OCI-LY7 (cell line): ENCODE measurements around the gene UBR2. TPM values are rescaled to one million over a fixed set of nuclear protein-coding genes. Genes with fewer than 3 reads are reported as not detected.

Experiments used
- BruUV-seq: library from RNA; stranded (reverse); fragments of 400-500 nt; replicated peaks from 2 replicates; lab custom pipeline; 2021; lab: Mats Ljungman, UMichigan
- CTCF ChIA-PET: fragments of 300-600 bp; sonication (Branson Sonifier 250); formaldehyde crosslinking; loops from one replicate; lab custom pipeline; 2022; ENCODE audit warnings: antibody characterized with exemption; ENCODE audit not compliant: unreplicated experiment; lab: Charles Lee
- POLR2A ChIA-PET: fragments of 300-600 bp; sonication (Branson Sonifier 250); formaldehyde crosslinking; loops from one replicate; lab custom pipeline; 2022; ENCODE audit warnings: antibody characterized with exemption; lab: Charles Lee
- DNase-seq: peaks from one replicate; pipeline ENCODE4 v3.0.0-alpha.2; 2015; ENCODE audit warnings: low spot score
- H2AFZ ChIP-seq: fragments of 200-600 bp; sonication (generic), shearing (Covaris generic); 2 replicates; pipeline ENCODE4 v1.6.1; 2014; ENCODE audit warnings: mild to moderate bottlenecking, antibody characterized with exemption, low read length, moderate library complexity
- H3K27ac ChIP-seq: fragments of 200-600 bp; sonication (generic); 2 replicates; pipeline ENCODE4 v1.5.1; 2014; ENCODE audit warnings: mixed run types, low read depth, mild to moderate bottlenecking, moderate library complexity, low read length, inconsistent platforms; ENCODE audit not compliant: poor library complexity, severe bottlenecking
- H3K36me3 ChIP-seq: fragments of 200-600 bp; sonication (generic); 2 replicates; pipeline ENCODE4 v1.6.1; 2014; ENCODE audit warnings: mild to moderate bottlenecking, antibody characterized with exemption, low read length, moderate library complexity, mixed read lengths; ENCODE audit not compliant: insufficient read depth
- H3K4me1 ChIP-seq: fragments of 200-600 bp; sonication (generic); 2 replicates; pipeline ENCODE4 v1.5.1; 2014; ENCODE audit warnings: mild to moderate bottlenecking, low read length; ENCODE audit not compliant: insufficient read depth, poor library complexity, severe bottlenecking
- H3K4me2 ChIP-seq: fragments of 200-600 bp; sonication (generic); 2 replicates; pipeline ENCODE4 v1.6.1; 2014; ENCODE audit warnings: mild to moderate bottlenecking, low read length
- H3K4me3 ChIP-seq: fragments of 200-600 bp; sonication (generic); 2 replicates; pipeline ENCODE4 v1.5.1; 2014; ENCODE audit warnings: mild to moderate bottlenecking, low read depth, low read length; ENCODE audit not compliant: poor library complexity, severe bottlenecking
- H3K79me2 ChIP-seq: fragments of 200-600 bp; sonication (generic); 2 replicates; pipeline ENCODE4 v1.6.1; 2016; ENCODE audit warnings: low read depth, mild to moderate bottlenecking, low read length, moderate library complexity, mixed read lengths; ENCODE audit not compliant: insufficient read depth
- H3K9me2 ChIP-seq: fragments of 200-600 bp; sonication (generic); 2 replicates; pipeline ENCODE4 v1.6.1; 2016; ENCODE audit warnings: mild to moderate bottlenecking, low read length, mixed read lengths; ENCODE audit not compliant: insufficient read depth
- H3K9me3 ChIP-seq: fragments of 200-600 bp; sonication (generic); 2 replicates; pipeline ENCODE4 v1.6.1; 2014; ENCODE audit warnings: mild to moderate bottlenecking, mixed run types, low read length, mixed read lengths
- H4K20me1 ChIP-seq: fragments of 200-600 bp; sonication (generic); 2 replicates; pipeline ENCODE4 v1.6.1; 2014; ENCODE audit warnings: mild to moderate bottlenecking, antibody characterized with exemption, low read length, moderate library complexity, mixed read lengths; ENCODE audit not compliant: insufficient read depth
- EZH2phosphoT487 ChIP-seq: fragments of 200-600 bp; sonication (generic); IDR thresholded peaks from 2 replicates; pipeline ENCODE4 v1.6.1; 2018; ENCODE audit warnings: low read depth, borderline replicate concordance, mild to moderate bottlenecking, mixed run types, antibody characterized with exemption, low read length, moderate library complexity, mixed read lengths
- intact Hi-C: fragments of 100-400 bp; cut with micrococcal nuclease; formaldehyde crosslinking; loops from one replicate; pipeline ENCODE4 v1.10.0; 2022; ENCODE audit not compliant: unreplicated experiment
- total RNA-seq, 2 experiments: library from RNA; depleted of rRNA in 1 of 2; stranded (reverse); fragments of >200 nt in 1 of 2; shearing (Covaris generic) in 1 of 2; gene quantifications; 2 replicates each; pipeline ENCODE4 v1.2.3, GENCODE V29; 2014 to 2022
- TF ChIP-seq, protein P1 (sequence below): fragments of 200-600 bp; sonication (generic); conservative IDR thresholded peaks from 2 replicates; pipeline ENCODE4 v1.5.1; 2014; ENCODE audit warnings: mild to moderate bottlenecking, antibody characterized with exemption, low read length, moderate library complexity, mixed read lengths

UBR2 gene
- total RNA-seq, 2 experiments from 2014 or later: 17.1 to 26.7 TPM

GRCh38 chr6:42569102-42570028 lies 5.5 kb downstream of the UBR2 start:
- Histone ChIP-seq H4K20me1 (peaks cover 7% of the 10 kb centered on the region; the same call in 1 of the 2 replicates), H3K9me2 (no peaks in the 10 kb centered on the region), H3K79me2 (peaks cover 96% of the 10 kb centered on the region), H3K4me3 (no peak overlapping the region), H3K27ac (peak overlapping the region; percentile 26), H3K4me2 (peak overlapping the region; percentile 22), H3K36me3 (peaks cover 35% of the 10 kb centered on the region), H2AFZ (no peak overlapping the region), H3K4me1 (peaks cover 49% of the 10 kb centered on the region), H3K9me3 (peaks cover 10% of the 10 kb centered on the region; the same call in 1 of the 2 replicates)
- ChIA-PET CTCF (interaction anchor here (0.6 kb wide), 1 partner anchor 1408 kb away, joined by 3 read pairs; no protein-coding TSS in a partner anchor), POLR2A (interaction anchor here (0.6 to 1.2 kb wide), 5 partner anchors 8 to 902 kb away, joined by 3 to 4 read pairs (median 3); partner anchors contain the start of gene ZNF318)
- DNase-seq: no peak
- no TSS peak for BruUV-seq
- intact Hi-C loops: loop anchor here (5.0 to 10.0 kb wide), 2 partner anchors 158 to 605 kb away; partner anchors contain the start of gene SRF
- TF ChIP-seq EZH2phosphoT487: no peak
- TF ChIP-seq, protein P1, sequence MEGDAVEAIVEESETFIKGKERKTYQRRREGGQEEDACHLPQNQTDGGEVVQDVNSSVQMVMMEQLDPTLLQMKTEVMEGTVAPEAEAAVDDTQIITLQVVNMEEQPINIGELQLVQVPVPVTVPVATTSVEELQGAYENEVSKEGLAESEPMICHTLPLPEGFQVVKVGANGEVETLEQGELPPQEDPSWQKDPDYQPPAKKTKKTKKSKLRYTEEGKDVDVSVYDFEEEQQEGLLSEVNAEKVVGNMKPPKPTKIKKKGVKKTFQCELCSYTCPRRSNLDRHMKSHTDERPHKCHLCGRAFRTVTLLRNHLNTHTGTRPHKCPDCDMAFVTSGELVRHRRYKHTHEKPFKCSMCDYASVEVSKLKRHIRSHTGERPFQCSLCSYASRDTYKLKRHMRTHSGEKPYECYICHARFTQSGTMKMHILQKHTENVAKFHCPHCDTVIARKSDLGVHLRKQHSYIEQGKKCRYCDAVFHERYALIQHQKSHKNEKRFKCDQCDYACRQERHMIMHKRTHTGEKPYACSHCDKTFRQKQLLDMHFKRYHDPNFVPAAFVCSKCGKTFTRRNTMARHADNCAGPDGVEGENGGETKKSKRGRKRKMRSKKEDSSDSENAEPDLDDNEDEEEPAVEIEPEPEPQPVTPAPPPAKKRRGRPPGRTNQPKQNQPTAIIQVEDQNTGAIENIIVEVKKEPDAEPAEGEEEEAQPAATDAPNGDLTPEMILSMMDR: peak; percentile 28; the same call in 1 of the 2 replicates

DNA sequence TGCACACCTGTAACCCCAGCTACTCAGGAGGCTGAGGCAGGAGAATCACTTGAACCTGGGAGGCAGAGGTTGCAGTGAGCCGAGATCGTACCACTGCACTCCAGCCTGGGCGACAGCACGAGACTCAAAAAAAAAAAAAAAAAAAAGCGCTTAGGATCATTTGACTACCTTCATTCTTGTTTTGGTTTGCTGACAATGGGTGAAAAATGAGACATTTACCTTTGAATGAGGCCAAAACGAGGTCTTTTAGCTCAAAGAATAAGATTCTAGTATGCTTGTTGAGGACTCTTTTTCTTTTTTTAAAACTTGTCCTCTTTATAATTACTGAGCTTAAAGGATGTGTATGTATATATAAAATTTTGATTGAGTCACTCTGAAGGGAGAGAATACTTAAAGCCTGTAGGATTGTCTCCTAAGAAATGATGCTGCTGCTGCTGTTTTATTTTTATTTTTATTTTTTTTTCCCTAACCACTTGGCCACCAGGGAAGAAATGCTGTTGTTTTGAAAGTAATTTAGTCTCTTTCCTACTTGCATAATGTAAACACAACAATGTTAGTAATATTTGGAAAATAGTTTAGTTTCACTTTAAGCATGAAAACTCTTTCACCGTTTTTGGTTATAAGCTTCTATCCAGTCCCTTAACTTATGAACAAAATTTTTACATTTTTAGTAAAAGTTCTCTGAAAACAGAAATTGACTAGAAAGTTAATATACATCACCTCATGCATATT lies 7.9 kb downstream of the UBR2 start:
- DNase-seq: no peak
- H2AFZ ChIP-seq: no peak overlapping the region
- H3K9me3 ChIP-seq: peaks cover 10% of the 10 kb centered on the region; the same call in 1 of the 2 replicates
- peaks cover 87% of the 10 kb centered on the region for H3K79me2 ChIP-seq
- H3K9me2 ChIP-seq: no peaks in the 10 kb centered on the region
- TF ChIP-seq EZH2phosphoT487: no peak
- TF ChIP-seq, protein P1: no peak
- ChIA-PET CTCF (interaction anchor here (0.5 kb wide), 1 partner anchor 358 kb away, joined by 10 read pairs; the partner anchor contains the start of gene CNPY3), POLR2A (interaction anchor here (0.6 to 1.8 kb wide), 12 partner anchors 7 to 999 kb away, joined by 3 to 8 read pairs (median 4); partner anchors contain the start of gene UBR2)
- peak overlapping the region; percentile 64 for H3K4me3 ChIP-seq
- peaks cover 38% of the 10 kb centered on the region for H3K4me1 ChIP-seq
- H3K27ac ChIP-seq: peak overlapping the region; percentile 86
- peaks cover 53% of the 10 kb centered on the region for H3K36me3 ChIP-seq
- H3K4me2 ChIP-seq: peak overlapping the region; percentile 81
- BruUV-seq: no TSS peak
- H4K20me1 ChIP-seq: no peaks in the 10 kb centered on the region; the same call in 1 of the 2 replicates
- intact Hi-C loops: no loop called here
